Measurements from ENCODE around the gene ACTR6. TPM values are rescaled to one million over a fixed set of nuclear protein-coding genes. Genes with fewer than 3 reads are reported as not detected.
"Not testable (repeated sequence)": the region's sequence is repeated elsewhere in the genome, so short reads cannot be mapped to it uniquely, and the experiment has no call there.

The ACTR6 gene
- total RNA-seq, 2 donors from 2014 or later, result 19.7 to 24.3 TPM

DNA sequence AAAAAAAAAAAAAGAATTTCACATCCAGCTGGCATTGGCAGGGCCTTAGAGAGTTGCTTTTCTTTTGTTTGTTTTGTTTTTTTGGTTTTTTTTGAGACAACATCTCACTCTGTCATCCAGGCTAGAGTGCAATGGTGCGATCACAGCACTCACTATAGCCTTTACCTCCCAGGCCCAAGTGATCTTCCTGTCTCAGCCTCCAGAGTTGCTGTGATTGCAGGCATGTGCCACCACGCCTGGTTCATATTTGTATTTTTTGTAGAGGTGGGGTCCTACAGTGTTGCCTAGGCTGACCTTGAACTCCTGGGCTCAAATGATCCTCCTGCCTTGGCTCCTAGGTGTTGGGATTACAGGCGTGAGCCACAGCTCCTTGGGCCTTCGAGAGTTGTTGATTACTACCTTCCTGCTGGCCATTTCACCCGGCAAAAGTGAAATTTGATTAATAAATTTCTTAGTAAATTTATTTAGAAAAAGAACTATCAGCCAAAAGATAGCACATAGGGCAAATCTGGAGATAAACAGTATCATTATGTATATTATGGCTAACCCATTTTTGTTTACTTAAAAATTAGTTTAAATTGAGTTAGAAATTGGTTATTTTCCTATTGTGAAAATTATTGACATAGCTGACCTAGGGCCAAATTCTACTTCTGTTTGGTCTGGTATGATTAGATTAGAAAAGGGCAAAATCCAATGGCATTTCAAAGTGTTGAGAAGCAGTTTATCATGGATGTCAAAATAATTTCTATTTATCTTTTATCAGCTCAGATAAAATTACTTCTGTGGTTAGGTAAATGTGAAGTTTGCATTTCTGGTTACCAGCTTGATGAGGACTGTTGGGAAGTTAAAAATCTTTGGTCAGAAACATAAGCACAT lies 12.6 kb downstream of the ACTR6 start:
- intact Hi-C loops (cut with DNase I), result no loop called here
- no peak for ATAC-seq
- no peak for DNase-seq

DNA sequence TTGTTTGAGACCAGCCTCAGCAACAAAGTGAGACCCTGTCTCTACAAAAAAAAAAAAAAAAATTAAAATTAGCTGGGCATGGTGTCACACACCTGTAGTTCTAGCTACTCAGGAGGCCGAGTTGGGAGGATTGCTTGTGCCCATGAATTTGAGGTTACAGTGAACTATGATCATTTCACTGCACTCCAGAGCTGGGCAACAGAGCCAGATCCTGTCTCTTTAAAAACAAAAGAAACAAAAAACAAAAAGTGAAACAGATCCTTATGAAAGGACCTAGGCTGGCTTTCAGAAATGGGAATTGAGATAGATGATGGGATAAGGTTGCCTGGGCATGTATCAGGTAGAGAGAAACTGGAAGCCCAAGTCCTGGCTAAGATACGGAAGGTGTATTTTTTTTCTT lies 13.9 kb downstream of the ACTR6 start:
- ATAC-seq (no peak), DNase-seq (no peak)
- intact Hi-C loops (cut with DNase I), result no loop called here

DNA sequence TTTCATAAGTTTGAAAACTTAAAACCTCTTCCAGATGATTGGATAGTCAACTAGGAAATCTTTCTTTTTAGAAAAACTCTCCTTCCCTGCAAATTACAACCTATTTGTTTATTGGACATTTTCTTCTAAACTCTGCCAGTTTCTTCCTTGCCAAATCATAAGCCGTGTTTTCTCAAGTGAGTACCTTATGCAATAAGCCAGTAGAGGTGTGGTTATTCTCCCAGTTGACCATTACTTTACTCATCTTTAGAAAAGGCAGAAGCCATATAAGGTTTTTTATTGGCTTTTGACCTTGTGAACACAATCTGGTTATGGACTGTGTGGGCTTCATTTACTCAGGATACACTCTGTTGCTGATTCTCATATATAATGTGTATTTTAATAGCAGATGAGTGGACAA lies 14.6 kb downstream of the ACTR6 start:
- intact Hi-C loops (cut with DNase I), result no loop called here
- ATAC-seq (peak in 1 of 2 donors; percentile 41), DNase-seq (no peak)

DNA sequence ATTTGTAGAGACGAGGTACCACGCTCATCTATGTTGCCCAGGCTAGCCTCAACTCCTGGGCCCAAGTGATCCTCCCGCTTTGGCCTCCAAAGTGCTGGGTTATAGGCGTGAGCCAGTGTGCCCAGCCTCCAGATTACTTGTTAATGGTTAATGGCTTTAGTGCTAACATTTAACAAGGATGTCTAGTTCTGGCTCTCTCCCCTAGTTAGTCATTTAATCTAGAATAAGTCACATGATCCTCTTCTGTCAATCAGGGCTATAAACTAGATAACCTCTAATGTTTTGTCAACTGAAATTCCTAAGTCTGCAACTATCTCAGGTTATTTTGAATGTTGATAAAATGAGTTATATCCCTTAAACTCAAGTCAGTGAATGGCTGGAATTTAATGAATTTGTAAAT lies 15.7 kb downstream of the ACTR6 start:
- ATAC-seq (no peak), DNase-seq (no peak)
- intact Hi-C loops (cut with DNase I), result no loop called here

DNA sequence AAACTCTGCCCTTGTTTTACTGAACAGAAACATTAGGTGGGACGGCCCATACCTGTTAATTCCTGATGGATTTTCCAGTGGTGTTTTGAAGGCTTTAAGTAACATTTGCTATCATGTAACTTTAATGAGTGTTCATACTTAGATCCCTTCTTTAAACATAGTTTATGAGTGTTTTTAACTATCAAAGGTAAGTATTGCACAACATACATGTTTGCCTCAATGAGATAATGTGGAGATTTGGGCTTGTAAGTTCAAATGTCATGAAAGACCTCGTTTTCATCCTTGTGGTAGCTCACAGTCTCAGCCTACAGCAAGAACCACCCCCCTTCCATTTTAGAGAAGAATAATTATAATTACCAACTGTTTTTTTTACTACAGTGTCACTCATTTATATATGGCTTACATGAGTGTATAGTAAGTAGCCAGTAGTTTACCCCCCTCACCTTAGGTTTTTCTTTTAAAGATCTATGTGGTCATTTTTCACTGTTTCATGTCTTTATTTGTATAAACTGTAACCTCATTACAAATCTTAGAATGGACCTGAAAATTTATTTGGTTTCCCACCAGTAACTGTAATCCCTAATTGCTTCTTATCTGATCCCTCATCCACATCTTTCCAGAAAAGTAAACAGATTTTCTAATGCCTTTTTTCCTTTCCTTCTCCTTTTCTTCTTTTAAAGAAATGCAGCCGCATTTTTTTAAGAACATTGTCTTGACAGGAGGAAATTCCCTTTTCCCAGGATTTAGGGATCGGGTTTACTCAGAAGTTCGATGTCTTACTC lies 18.9 kb downstream of the ACTR6 start:
- DNase-seq, result no peak
- intact Hi-C loops (cut with DNase I), result no loop called here
- no peak for ATAC-seq

DNA sequence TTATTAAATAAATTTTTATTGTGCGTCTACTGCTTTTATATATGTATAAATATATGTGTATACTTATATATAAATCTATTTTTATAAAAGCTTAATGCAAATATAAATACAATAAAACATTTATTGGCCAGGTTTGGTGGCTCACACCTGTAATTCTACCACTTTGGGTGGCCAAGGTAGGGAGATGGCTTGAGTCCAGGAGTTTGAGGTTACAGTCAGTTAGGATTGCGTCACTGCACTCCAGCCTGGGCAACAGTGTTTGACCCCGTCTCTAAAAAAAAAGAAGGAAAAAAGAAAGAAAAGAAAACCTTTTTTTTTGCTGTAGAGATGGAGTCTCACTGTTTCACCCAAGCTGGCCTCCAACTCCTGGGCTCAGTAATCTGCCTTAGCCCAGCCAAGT lies 20.9 kb downstream of the ACTR6 start:
- ATAC-seq, result no peak
- DNase-seq, result no peak
- intact Hi-C loops (cut with DNase I), result no loop called here

DNA sequence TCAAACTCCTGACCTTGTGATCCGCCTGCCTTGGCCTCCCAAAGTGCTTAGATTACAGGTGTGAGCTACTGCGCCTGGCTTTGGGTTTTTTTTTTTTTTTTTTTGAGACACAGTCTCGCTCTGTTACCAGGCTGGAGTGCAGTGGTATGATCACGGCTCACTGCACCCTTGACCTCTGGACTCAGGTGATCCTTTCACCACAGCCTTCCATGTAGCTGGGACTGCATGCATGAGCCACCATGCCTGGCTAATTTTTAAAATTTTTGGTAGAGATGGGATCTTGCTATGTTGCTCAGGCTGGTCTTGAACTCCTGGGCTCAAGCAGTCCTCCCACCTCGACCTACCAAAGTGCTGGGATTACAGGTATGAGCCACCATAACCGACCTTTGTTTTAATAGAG lies 21.6 kb downstream of the ACTR6 start:
- ATAC-seq; intact Hi-C loops (cut with DNase I); DNase-seq: not testable (repeated sequence)

DNA sequence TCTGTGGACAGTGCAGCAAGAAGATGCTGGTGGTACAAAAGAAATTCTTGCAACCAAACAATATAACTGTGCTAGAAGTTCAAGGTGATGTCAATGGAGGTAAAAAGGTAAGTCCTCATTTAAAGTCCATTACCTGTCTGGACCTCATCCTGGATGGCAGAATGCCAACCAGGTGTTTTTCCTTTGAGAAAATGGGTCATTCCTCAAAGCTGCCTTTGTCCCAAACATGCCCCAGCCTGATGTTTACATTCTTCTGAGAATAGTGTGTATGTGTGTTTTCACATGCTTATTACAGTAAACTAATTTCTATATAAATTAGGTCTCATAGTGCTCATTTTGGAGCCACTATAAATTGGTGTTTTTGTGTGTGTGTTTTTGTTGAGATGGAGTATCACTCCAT lies 24.9 kb downstream of the ACTR6 start:
- DNase-seq, result no peak
- ATAC-seq, result no peak
- intact Hi-C loops (cut with DNase I), result no loop called here

DNA sequence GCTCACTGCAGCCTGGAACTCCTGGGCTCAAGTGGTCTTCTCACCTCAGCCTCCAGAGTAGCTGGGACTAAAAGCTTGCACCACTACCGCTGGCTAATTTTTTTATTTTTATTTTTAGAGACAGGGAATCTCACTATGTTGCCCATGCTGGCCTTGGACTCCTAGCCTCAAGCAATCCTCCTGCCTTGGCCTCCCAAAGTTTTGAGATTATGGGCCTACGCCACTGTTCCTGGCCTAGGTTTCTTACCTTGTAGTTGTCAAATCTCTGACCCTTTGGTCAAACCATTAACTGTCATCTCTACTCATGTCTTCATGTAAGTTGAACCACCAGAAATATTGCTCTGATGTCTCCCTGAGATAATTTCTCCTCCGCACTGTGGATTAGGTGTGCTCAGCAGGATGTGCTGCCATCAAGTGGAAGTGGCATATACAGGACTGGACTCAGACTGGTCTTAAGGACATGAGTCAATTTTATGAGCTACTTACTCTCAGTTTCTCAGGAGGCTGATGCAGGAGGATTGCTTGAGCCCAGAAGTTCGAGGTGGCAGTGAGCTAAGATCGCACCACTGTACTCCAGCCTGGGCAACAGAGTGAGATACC lies 28.5 kb downstream of the ACTR6 start:
- intact Hi-C loops (cut with DNase I), result no loop called here
- no peak for DNase-seq
- no peak for ATAC-seq

DNA sequence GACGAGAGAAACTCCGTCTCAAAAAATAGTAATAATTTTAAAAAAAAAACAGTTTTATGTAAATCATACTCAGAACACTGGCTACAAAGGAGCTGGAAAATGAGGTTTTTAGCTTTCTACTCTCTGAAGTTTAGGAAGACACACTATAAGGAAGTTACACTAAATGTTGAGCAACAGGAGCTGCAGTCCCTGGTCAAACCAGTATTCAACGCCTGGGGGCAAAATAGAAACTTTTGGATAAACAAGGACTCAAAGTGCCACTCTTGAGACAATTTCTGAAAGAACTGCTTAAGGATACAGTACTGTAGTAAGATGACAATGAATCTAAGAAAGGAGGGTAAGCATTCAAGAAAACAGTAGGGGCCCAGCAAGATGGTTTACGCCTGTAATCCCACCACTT lies 29.3 kb downstream of the ACTR6 start:
- DNase-seq, result no peak
- intact Hi-C loops (cut with DNase I), result loop anchor here (5.0 to 10.0 kb wide), 3 partner anchors 325 to 505 kb away; no protein-coding TSS in a partner anchor
- no peak for ATAC-seq

DNA sequence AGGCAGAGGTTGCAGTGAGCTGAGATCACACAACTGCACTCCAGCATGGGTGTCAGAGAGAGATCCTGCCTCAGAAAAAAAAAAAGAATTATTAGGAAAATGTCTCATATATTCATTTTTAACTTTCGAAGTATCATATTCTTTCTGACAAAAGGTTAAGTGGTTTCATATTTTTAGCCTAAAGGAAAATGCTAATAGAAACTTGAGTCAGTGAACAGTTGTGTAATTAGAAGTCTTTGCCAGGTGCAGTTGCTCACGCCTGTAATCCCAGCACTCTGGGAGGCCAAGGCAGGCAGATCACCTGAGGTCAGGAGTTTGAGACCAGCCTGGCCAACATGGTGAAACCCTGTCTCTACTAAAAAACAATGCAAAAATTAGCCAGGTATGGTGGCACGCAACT lies 31.3 kb downstream of the ACTR6 start:
- DNase-seq, ATAC-seq: not testable (repeated sequence)
- intact Hi-C loops (cut with DNase I), result loop anchor here (5.0 to 10.0 kb wide), 3 partner anchors 323 to 503 kb away; no protein-coding TSS in a partner anchor

DNA sequence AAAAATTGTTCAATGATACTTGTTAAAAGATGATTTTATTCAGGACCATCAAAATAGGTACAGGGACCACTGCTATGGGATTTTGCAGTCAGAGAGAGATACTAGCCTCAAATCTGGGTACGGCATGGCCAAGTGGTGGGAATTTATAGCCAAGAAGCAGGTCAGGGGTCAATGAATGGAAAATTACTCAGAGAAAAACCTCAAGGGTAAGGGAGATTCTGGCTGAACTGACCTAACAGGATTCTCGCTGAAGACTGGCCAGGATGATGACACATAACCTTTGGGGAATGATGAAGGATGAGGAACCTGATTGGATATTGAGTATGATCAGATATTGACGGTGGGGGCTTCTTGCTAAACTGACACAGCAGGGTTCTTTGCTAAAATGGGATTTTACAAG lies 33.6 kb downstream of the ACTR6 start:
- ATAC-seq (peak in 1 of 2 donors; percentile 51), DNase-seq (no peak)
- intact Hi-C loops (cut with DNase I), result loop anchor here (2.0 to 10.0 kb wide), 4 partner anchors 321 to 501 kb away; no protein-coding TSS in a partner anchor

DNA sequence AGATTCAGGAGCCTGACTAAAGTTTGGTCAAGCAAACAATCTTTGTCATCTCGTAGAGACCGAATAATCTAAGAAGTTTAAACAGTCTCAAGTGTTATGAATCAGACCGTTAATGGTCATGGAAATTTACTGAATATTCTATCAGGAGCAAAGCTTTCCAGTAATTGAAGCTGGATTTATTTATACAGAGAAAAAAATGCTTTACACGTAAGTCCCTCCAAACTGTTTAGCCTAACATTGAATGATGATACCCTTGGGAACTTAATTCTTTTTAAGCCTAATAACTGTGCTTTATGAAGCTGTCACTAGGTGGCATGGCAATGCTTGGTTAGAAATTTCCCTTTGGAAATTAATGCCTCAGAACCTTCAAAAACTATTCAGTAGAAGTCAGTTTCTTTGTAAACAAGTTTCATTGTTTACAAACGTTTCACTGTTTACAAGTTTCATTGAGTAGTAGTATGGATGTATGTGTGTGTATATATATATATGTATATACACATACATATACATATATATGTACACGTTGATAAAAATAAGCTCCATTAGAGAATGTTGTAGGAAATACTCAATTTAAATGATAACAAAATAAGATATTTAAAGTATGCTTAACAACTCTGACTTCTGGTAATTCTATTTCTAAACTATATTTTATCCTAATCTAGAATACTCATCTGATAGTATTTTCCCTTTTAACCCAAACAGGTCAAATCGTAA lies 34.1 kb downstream of the ACTR6 start:
- intact Hi-C loops (cut with DNase I), result loop anchor here (2.0 to 10.0 kb wide), 4 partner anchors 320 to 500 kb away; no protein-coding TSS in a partner anchor
- DNase-seq, result no peak
- ATAC-seq, result peak; percentile 59 to 73

DNA sequence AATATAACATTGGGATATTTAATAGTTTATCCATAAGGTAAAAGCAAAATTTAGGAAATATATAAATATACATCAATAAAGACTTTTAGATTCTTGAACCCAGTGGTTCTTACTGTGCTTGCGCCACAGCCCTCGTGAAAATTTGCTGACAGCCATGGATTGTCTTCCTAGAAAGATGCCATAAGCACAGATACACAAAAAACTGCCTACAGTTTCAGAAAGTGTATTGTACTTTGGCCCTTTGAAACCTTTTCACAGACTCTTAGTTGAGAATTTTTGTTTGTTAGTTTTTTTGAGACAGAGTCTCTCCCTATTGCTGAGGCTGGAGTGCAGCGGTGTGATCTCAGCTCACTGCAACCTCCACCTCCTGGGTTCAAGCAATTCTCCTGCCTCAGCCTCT lies 38.2 kb downstream of the ACTR6 start:
- no peak for ATAC-seq
- DNase-seq, result no peak
- intact Hi-C loops (cut with DNase I), result loop anchor here in 1 of 2 donors (10.0 kb wide), 2 partner anchors 316 to 496 kb away; no protein-coding TSS in a partner anchor

DNA sequence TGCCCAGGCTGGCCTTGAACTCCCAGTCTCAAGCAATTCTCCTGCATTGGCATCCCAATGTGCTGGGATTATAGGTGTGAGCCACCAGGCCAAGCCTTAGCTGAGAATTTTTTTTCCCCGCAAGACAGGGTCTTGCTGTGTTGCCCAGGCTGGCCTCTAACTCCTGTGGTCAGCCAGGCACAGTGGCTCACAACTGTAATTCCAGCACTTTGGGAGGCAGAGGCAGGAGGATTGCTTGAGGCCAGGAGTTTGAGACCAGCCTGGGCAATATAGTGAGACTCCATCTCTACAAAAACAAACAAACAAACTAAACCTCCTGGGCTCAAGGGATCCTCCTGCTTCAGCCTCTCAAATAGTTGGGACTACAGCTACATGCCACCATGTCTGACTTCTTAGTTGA lies 39.0 kb downstream of the ACTR6 start:
- ATAC-seq (no peak), DNase-seq (no peak)
- intact Hi-C loops (cut with DNase I), result loop anchor here in 1 of 2 donors (10.0 kb wide), 2 partner anchors 315 to 495 kb away; no protein-coding TSS in a partner anchor

DNA sequence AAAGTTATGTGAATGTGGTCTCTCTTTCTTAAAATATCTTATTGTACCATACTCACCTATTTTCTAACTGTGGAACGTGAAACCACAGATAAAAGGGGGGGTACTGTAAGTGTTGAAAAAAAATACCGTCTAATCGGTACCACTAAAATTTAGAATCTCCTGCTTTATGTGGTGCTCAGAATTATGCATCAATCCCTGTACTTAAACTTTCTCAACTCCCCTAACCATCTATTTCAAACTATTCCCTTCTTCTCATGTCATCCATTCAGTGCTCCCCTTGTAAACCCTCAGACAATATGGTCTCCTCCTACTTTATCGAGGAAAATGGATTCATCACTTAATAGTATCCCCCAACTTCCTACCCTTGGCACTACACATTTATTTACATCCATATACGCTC lies 42.5 kb downstream of the ACTR6 start:
- DNase-seq, result no peak
- intact Hi-C loops (cut with DNase I), result no loop called here
- no peak for ATAC-seq

DNA sequence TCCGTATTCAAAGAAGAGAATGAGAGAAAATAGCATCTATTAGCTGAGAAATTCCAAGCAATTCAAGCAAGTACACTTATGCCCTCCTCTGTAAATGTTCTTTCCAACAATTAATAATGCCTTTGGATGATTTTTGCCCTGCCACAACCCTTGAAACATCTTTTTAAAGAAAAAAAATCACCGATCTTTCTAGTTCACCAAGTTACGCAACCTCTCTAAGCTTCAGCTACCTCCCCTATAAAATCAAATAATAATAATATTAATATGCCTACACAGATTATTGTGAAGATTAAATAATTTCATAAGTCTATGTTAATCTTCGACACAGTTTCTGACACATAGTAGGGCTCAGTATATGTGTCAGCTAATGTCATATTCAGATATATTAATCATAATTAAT lies 47.1 kb downstream of the ACTR6 start:
- ATAC-seq (no peak), DNase-seq (no peak)
- intact Hi-C loops (cut with DNase I), result no loop called here

DNA sequence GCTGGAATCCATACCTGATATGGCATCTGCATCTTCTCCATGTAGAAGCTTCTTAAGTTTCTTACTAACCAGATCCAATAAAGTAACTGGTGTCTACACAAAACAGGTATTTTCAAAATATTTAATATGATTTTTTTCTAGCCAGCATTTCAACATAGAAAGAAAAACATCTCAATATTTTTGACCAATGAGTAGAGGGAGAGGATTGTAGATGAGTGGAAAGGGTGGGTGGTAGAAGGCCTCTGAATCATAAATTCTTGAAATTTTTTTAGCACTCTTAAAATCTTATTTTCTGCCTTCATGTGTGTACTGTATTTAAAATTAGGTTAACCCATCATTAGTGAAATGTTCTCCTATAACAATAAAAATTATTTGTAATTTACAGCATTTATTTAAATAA lies 48.3 kb downstream of the ACTR6 start:
- ATAC-seq, result peak in 1 of 2 donors; percentile 31
- DNase-seq, result no peak
- intact Hi-C loops (cut with DNase I), result no loop called here

DNA sequence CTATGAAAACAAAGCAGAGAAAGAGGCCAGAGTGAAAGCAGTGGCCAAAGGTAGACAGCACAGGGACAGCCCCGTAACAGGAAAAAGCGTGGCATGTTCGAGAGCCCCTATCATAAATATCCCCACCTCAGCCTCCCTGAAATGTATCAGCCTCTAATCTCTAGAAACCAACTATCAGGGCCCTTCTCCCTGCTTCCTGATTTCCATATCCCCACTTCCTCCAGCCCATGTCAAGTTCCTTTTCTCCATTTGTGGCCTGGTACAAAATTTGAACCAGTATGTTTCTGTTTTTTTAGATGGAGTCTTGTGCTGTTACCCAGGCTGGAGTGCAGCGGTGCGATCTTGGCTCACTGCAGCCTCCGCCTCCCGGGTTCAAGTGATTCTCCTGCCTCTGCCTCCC lies 49.3 kb downstream of the ACTR6 start:
- ATAC-seq (no peak), DNase-seq (no peak)
- intact Hi-C loops (cut with DNase I), result no loop called here

Measured in left cardiac atrium (tissue), 4 donors.